Keratinocyte (primary cell): Measurements from ENCODE around the gene MIER1.

Experiments used
- CTCF ChIP-seq, 3 experiments: IDR thresholded peaks in 1 of 3; conservative IDR thresholded peaks in 1 of 3; optimal IDR thresholded peaks in 1 of 3; 2 replicates in 2 of 3; 3 replicates in 1 of 3; pipeline versions ENCODE3 to v1.5.1; 2011; ENCODE audit warnings: low read length in 3 of 3, mild to moderate bottlenecking in 3 of 3, moderate library complexity in 2 of 3, control low read depth in 1 of 3, inconsistent platforms in 1 of 3; ENCODE audit not compliant: insufficient read depth in 2 of 3; ENCODE audit errors: extremely low read depth in 1 of 3
- EZH2 ChIP-seq: IDR thresholded peaks from one replicate; pipeline ENCODE4 v1.6.1; 2012; ENCODE audit warnings: inconsistent platforms, mild to moderate bottlenecking, low read length, moderate library complexity

DNA sequence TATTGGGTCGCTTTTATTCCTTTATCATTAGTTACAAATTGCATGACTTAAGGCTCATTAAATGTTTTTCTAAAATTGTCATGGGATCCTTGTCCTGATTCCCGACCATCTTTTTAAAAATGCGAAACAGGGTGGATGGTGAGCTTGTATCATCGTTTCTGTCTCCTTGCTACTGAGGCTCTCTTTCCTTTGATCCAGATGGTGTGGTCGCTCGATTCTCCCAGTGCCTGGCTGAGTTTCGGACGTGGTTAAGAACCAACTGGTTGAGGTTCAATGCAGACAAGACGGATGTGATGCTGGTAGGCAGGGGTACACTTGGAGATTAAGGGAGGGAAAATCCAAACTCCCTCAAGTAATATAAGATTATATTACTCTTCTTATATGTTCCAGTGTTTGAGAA, 1.2 kb downstream of the MIER1 start:
- TF ChIP-seq EZH2 (no peak), CTCF (optimal IDR thresholded peaks at IDR 0.05 in 1 of 3, IDR thresholded peaks at IDR 0.05 in 1 of 3, conservative IDR thresholded peaks at IDR 0.05 in 1 of 3; ENCODE audit: extremely low read depth in 1 of 3, insufficient read depth in 2 of 3, low read length in 3 of 3) (no peak)
